ENCODE data around the gene KRR1. TPM values are rescaled to one million over a fixed set of nuclear protein-coding genes. Genes with fewer than 3 reads are reported as not detected.

The KRR1 gene
- 100 to 1,000 TPM in 1 of 2 donors, 10 to 100 TPM in 1; 98.0 to 123 TPM for total RNA-seq
- total RNA-seq = 141 to 144 reads per million in 2 donors

DNA sequence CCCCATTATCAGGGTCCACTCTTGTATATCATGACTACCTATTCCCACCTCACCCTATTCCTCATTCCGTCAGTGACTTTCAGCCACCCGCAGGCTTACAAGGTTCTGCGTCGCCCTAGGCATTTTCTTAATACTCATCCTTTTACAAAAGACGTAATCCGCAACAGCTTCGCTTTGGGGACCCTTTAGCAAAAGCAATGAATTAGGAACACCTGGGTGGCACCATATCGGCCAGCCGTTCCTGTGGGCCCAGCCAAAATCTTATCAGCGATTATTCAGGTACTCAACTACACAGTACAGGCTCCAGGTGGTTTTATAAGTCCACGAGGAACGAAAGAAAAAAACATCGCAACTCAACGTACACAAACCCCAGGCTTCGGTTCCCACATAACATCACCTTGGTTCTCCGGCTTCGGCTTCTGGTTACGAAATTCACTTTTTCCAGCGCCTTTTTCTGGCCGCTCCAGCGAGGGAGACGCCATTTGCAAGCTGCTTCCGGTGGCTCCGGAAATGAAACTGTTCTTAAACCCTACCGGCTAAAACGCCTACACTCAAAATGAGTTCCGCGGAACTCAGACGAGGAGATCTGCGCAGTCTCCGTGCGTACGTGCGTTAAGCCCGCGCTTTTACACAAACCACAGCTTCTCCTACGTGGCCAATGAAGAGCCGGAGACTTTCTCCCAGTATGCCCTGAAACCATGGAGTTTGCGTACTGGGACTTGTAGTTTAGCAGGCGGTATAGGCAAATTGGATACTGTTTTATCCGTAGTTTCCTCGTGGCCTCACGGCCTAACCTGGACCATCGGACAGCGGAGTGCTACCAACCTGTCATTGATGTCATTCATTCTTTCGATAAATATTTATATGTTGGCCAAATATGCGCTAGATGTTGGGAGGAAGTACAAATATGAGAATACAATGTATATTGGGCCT is at the start of gene KRR1:
TSS of gene KRR1 (minus strand) at position 494 of the 933 bp plus-strand sequence. CDS start at position 482, 12 bp downstream.
- no peaks in the 10 kb centered on the region for H3K9me3 ChIP-seq (ENCODE audit: control insufficient read depth, low read length, poor library complexity, severe bottlenecking)
- DNase-seq = peak; percentile 68 to 77 (median 76)
- Mint-ChIP-seq H3K27me3 (no peaks in the 10 kb centered on the region), H3K4me3 (peak within 1 kb of the TSS; percentile 99), H3K27ac (peak within 1 kb of the TSS; percentile 99), H3K36me3 (ENCODE audit: low read depth) (no peaks in the 10 kb centered on the region), H3K4me1 (peaks cover 29% of the 10 kb centered on the region)
- ATAC-seq = peak; percentile 95

DNA sequence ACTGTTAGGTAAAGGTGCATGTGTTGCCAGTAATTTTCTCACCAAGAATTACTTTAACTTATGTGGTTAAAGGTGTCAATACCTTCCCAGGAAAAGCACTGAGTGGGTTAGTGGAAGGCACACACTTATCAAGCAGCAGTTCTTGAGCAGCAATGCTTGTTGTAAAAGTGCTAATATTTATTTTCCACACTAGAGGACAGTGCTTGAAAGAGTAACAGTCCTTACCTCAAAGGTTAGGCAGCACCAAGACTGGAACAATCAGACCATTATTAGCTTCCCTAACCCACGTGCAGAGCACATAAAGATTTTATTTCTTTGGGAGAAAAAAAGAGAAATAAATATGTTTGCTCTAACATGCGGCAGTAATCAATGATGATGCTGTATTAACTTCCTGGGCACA is 48.8 kb upstream of the KRR1 start:
- no peak overlapping the region for H3K4me3 Mint-ChIP-seq
- no peak for DNase-seq
- H3K9me3 ChIP-seq (ENCODE audit: control insufficient read depth, low read length, poor library complexity, severe bottlenecking) = no peaks in the 10 kb centered on the region
- peaks cover 43% of the 10 kb centered on the region for H3K27me3 Mint-ChIP-seq
- H3K4me1 Mint-ChIP-seq = peaks cover 1% of the 10 kb centered on the region
- no peak for ATAC-seq
- no peak overlapping the region for H3K27ac Mint-ChIP-seq
- no peaks in the 10 kb centered on the region for H3K36me3 Mint-ChIP-seq (ENCODE audit: low read depth)

DNA sequence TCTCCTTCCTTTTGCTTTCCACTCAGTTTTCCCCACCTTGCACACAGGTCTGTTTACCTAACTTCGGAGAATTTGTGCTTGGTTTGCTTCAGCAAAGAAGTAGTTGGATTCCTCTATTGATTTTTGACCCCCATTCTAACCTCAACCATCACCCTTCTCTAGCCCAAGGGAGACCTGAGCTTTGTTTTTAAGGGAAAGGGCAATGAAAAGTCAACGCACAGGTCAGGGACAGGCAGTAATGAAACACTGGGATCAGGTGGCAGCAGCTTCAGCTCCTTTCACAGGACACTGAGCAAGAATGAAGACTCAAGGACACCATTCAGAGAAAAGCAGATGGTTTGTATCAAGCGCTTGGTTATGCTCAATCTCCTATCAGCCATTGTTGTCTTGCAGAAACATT is 46.9 kb upstream of the KRR1 start:
- H3K9me3 ChIP-seq (ENCODE audit: control insufficient read depth, low read length, poor library complexity, severe bottlenecking) = no peaks in the 10 kb centered on the region
- peaks cover 4% of the 10 kb centered on the region for H3K4me1 Mint-ChIP-seq
- H3K27ac Mint-ChIP-seq = no peak overlapping the region
- peaks cover 47% of the 10 kb centered on the region for H3K27me3 Mint-ChIP-seq
- H3K4me3 Mint-ChIP-seq = no peak overlapping the region
- no peak for DNase-seq
- ATAC-seq = no peak
- H3K36me3 Mint-ChIP-seq (ENCODE audit: low read depth) = no peaks in the 10 kb centered on the region

DNA sequence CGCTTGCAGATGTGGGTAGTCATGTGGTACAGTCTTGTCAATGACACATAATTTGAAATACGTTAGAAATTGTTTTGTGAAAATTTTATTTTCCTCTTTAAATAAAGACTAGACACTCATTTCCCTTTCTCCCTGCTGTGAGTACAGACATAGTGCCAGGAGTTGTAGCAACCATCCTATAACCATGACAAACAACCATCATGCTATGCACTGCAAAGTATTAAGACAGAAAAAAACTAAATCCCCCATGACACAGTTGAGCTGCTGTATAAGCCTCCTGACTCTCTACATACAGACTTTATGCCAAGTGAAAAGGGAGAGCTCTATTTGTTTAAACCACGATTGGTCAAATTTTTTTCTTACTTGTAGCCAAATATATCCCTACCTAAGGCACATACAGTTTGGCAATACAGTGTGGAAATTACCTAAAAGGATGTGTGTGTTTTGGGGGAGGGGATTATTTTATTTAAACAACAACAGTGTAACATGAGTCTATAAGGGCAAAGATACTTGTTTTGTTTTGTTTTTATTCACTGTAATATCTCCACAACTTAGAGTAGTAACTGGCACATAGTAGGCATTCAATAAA is 45.0 kb upstream of the KRR1 start:
- Mint-ChIP-seq H3K27me3 (peaks cover 47% of the 10 kb centered on the region), H3K27ac (no peak overlapping the region), H3K4me3 (no peak overlapping the region), H3K4me1 (peaks cover 4% of the 10 kb centered on the region), H3K36me3 (ENCODE audit: low read depth) (no peaks in the 10 kb centered on the region)
- DNase-seq = no peak
- no peaks in the 10 kb centered on the region for H3K9me3 ChIP-seq (ENCODE audit: control insufficient read depth, low read length, poor library complexity, severe bottlenecking)
- ATAC-seq = no peak

DNA sequence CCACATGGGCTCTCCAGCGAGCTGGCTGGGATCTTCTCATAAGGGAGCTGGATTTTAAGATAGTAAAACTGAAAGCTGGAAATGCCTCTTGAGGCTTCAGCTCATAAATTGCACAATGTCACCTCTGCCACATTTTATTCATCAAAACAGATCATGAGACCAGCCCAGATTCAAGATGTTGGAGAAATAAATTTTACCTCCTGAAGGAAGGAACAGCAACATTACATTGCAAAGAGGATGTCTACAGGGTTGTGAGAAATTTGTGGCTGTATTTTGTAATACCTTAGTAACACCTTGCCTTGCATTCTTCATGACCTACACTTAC is 43.1 kb upstream of the KRR1 start:
- H3K27me3 Mint-ChIP-seq = peaks cover 54% of the 10 kb centered on the region
- ATAC-seq (no peak), DNase-seq (no peak)
- H3K4me1 Mint-ChIP-seq = peaks cover 4% of the 10 kb centered on the region
- no peak overlapping the region for H3K27ac Mint-ChIP-seq
- no peak overlapping the region for H3K4me3 Mint-ChIP-seq
- H3K9me3 ChIP-seq (ENCODE audit: control insufficient read depth, low read length, poor library complexity, severe bottlenecking) = no peaks in the 10 kb centered on the region
- H3K36me3 Mint-ChIP-seq (ENCODE audit: low read depth) = no peaks in the 10 kb centered on the region

DNA sequence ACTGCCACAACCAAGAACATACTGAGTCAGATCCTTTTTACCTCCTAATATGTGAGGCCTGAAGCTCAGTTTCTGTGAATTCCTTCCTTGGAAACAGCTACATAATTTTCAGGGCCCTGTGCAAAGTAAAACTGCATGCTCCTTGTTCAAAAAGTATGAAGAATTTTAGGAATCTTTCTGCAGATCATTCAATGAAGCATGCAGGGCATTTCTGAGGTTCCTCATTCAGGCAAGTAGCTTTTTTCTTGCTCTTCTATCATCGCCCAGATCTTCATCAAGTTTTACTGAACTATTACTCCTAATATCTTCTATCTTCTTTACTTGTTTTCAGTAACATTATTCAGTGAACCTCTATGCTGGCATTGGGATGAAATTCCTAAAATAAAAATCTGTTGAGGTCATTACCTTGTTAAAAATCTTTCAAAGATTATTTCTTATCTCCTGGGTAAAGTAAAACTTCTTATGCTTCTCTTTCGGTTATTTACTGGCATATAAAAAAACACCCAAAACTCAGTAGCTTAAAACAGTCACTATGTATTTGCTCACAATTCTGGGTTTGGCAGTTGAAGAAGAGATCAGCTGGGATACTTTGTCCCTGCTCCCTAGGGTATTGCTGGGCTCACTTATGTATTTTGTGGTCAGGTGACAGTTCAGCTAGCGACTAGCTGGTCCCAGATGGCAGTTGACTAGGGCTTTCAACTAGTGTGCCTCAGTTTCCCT is 42.6 kb upstream of the KRR1 start:
- peaks cover 4% of the 10 kb centered on the region for H3K4me1 Mint-ChIP-seq
- no peak overlapping the region for H3K27ac Mint-ChIP-seq
- H3K36me3 Mint-ChIP-seq (ENCODE audit: low read depth) = no peaks in the 10 kb centered on the region
- DNase-seq = no peak
- H3K4me3 Mint-ChIP-seq = no peak overlapping the region
- peaks cover 56% of the 10 kb centered on the region for H3K27me3 Mint-ChIP-seq
- H3K9me3 ChIP-seq (ENCODE audit: control insufficient read depth, low read length, poor library complexity, severe bottlenecking) = no peaks in the 10 kb centered on the region
- ATAC-seq = no peak

DNA sequence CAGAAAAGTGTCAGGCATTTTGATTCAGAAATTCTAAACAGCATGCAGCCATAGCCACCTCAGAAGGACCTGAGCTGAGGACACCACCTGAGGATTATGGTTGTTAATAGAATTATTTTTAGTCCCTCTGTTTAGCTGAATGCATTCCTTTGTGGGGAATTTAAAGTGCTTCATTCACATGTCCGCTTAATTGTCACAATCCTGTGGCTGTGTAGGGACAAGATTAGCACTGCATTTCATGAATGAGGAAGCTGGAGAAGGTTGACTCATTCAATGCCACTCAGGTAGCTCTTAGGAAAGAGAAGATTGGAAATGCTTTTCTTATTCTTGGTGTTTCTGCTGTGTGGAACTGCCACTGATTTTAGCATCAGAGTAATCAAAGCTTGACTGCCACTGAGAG is 42.0 kb upstream of the KRR1 start:
- H3K27me3 Mint-ChIP-seq = peaks cover 57% of the 10 kb centered on the region
- H3K27ac Mint-ChIP-seq = no peak overlapping the region
- no peaks in the 10 kb centered on the region for H3K9me3 ChIP-seq (ENCODE audit: control insufficient read depth, low read length, poor library complexity, severe bottlenecking)
- H3K36me3 Mint-ChIP-seq (ENCODE audit: low read depth) = no peaks in the 10 kb centered on the region
- ATAC-seq (no peak), DNase-seq (no peak)
- peaks cover 4% of the 10 kb centered on the region for H3K4me1 Mint-ChIP-seq
- no peak overlapping the region for H3K4me3 Mint-ChIP-seq

DNA sequence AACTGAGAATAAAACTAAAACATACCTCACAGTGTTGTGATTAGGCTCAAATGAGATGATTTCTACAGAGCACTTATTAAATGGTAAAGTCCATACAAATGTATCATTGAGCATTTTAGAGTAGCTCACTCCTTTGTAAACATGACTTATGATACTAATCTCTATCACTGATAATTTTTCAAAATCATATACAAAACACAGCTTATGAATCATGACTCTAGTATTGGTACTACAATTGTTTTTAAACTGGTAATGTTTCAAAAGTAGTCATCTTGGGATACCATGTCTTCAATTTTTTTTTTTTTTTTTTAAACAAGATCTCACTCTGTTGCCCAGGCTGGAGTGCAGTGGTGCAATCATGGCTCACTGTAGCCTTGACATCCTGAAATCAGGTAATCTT is 40.1 kb upstream of the KRR1 start:
- Mint-ChIP-seq H3K4me1 (peaks cover 4% of the 10 kb centered on the region), H3K27me3 (peaks cover 51% of the 10 kb centered on the region), H3K36me3 (ENCODE audit: low read depth) (no peaks in the 10 kb centered on the region), H3K4me3 (no peak overlapping the region), H3K27ac (no peak overlapping the region)
- no peak for DNase-seq
- no peak for ATAC-seq
- no peaks in the 10 kb centered on the region for H3K9me3 ChIP-seq (ENCODE audit: control insufficient read depth, low read length, poor library complexity, severe bottlenecking)

DNA sequence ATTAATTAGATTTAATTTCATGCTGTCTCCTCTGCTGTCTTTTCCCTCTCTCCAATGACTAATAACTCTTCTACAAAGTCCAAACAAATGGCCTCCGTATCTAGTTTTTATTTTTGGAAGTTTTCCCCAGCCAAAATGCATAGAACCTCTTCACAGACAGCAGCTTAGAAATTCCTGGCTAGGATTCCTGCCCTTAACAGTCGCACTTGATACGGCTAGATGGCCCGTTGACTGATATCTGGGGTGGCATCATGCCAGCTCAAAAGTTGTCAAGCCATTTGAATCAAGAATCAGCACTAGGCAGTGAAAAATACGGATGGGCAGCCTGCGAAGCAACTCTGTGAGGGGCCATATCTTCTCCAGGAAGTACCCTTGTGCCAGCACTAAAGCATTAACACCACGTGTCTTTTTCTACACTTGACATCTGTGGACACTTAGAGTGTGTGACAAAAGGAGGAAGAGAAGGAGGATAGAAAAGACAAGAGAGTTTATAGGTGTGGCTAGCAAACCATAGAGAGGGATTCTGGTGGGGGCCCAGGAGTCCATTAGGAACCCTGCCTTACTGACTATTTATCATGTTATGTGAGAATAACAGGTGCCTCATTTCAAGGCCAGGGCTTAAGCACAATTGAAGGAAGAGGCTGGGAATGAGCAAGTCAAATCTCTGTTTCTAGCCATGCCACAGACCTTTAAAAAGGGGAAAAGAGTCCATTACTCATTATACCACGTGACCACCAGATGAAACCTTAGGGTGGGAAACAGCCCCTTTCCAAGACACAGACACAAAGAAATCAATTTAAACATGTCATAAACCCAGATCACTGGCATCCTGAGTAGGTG is 39.2 kb upstream of the KRR1 start:
- peaks cover 4% of the 10 kb centered on the region for H3K4me1 Mint-ChIP-seq
- no peaks in the 10 kb centered on the region for H3K9me3 ChIP-seq (ENCODE audit: control insufficient read depth, low read length, poor library complexity, severe bottlenecking)
- peaks cover 55% of the 10 kb centered on the region for H3K27me3 Mint-ChIP-seq
- DNase-seq (no peak), ATAC-seq (no peak)
- H3K36me3 Mint-ChIP-seq (ENCODE audit: low read depth) = no peaks in the 10 kb centered on the region
- no peak overlapping the region for H3K27ac Mint-ChIP-seq
- no peak overlapping the region for H3K4me3 Mint-ChIP-seq

DNA sequence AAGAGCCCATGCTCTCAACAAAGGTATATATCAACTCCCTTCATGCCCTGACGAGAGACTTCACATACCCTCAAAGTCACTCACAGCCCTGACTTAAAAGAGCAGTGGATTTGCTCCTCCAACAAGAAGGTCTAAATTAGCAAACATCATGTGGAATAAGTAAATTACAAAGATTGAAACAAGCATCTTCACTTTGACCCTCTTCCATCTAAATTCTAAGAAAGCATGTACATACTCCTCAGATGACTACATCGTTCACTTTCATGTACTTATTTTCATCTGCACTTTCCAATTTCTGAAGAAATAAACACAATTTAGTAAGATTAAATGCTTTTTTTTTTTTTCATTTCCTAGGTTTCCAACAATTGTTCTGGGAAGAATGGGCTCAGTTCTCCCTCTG is 38.6 kb upstream of the KRR1 start:
- no peak for DNase-seq
- no peak overlapping the region for H3K27ac Mint-ChIP-seq
- H3K36me3 Mint-ChIP-seq (ENCODE audit: low read depth) = no peaks in the 10 kb centered on the region
- H3K9me3 ChIP-seq (ENCODE audit: control insufficient read depth, low read length, poor library complexity, severe bottlenecking) = no peaks in the 10 kb centered on the region
- ATAC-seq = no peak
- no peak overlapping the region for H3K4me3 Mint-ChIP-seq
- peaks cover 2% of the 10 kb centered on the region for H3K4me1 Mint-ChIP-seq
- H3K27me3 Mint-ChIP-seq = peaks cover 55% of the 10 kb centered on the region

DNA sequence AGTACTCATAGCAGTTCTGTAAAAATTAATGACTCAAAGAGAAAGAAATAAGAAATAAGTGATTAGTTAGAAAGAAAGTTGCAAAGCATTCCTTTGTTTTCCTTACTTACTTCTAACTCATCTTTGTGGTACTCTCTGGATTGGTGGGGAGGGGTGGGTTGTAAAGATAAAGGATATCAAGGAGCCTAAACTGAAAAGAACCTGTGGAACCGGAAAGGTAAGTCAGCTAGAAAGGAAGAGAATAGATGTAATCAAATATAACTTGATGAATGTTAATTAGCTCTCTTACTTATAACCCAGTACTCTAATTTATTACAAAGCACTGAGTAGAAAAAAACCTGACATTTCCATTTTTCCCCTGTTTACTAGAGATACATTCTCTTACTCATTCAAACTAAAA is 37.5 kb upstream of the KRR1 start:
- no peaks in the 10 kb centered on the region for H3K36me3 Mint-ChIP-seq (ENCODE audit: low read depth)
- no peak overlapping the region for H3K27ac Mint-ChIP-seq
- H3K4me1 Mint-ChIP-seq = no peaks in the 10 kb centered on the region
- no peak overlapping the region for H3K4me3 Mint-ChIP-seq
- DNase-seq (no peak), ATAC-seq (no peak)
- peaks cover 56% of the 10 kb centered on the region for H3K27me3 Mint-ChIP-seq
- no peaks in the 10 kb centered on the region for H3K9me3 ChIP-seq (ENCODE audit: control insufficient read depth, low read length, poor library complexity, severe bottlenecking)

DNA sequence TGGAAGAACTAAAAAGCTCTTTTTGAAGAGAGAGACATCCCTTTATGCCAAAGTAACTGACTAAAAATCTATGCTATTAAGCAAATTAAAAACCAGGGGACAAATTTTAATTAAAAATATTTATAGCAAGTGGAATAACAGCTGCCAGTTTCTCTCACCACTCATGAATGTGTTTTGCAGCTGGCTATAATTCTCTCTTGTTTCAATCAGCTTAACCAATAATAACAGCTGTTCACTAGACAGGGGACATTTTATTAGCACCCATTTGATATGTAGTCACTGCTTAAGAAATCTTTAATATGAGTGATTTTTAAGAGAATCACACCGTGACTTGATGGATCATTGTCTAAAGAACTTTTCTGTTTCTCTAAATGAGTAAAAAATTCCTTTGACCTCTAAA is 34.2 kb upstream of the KRR1 start:
- Mint-ChIP-seq H3K36me3 (ENCODE audit: low read depth) (no peaks in the 10 kb centered on the region), H3K27ac (no peak overlapping the region), H3K27me3 (peaks cover 53% of the 10 kb centered on the region), H3K4me3 (no peak overlapping the region), H3K4me1 (no peaks in the 10 kb centered on the region)
- no peak for DNase-seq
- ATAC-seq = no peak
- no peaks in the 10 kb centered on the region for H3K9me3 ChIP-seq (ENCODE audit: control insufficient read depth, low read length, poor library complexity, severe bottlenecking)

DNA sequence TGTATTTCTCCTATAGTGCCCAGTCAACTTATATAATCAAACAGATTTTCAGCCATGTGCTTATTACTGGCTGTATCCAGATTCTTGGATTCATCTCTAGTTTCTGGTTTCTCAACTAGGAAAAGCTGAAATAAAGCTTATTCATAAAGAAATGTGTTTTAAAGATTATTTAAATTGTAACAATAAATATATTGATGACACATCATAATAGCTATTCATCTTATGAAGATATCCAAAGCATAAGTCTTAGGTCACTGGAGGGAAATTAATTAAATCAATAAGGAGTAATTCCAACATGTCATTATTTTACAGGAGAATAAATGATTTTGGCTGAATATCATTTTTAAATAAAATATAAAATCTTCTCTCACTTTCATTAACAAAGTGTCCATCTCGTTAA is 32.1 kb upstream of the KRR1 start:
- Mint-ChIP-seq H3K27ac (no peak overlapping the region), H3K36me3 (ENCODE audit: low read depth) (no peaks in the 10 kb centered on the region), H3K27me3 (peaks cover 42% of the 10 kb centered on the region), H3K4me1 (peaks cover 5% of the 10 kb centered on the region), H3K4me3 (no peak overlapping the region)
- no peak for DNase-seq
- no peaks in the 10 kb centered on the region for H3K9me3 ChIP-seq (ENCODE audit: control insufficient read depth, low read length, poor library complexity, severe bottlenecking)
- no peak for ATAC-seq

Data from T-helper 17 cell (primary cell).